NCI-H460 (cell line): Measurements from ENCODE around the gene RPL6. TPM values are rescaled to one million over a fixed set of nuclear protein-coding genes. Genes with fewer than 3 reads are reported as not detected.
"Not testable (repeated sequence)": the region's sequence is repeated elsewhere in the genome, so short reads cannot be mapped to it uniquely, and the experiment has no call there.

ENCODE experiments used
- DNase-seq: peaks from one replicate; pipeline ENCODE4 v3.0.0-alpha.2; 2016; ENCODE audit warnings: low read depth; ENCODE audit errors: extremely low read depth
- total RNA-seq: library from RNA; depleted of rRNA; stranded (reverse); fragments of >200 nt; shearing (Covaris generic); gene quantifications from 2 replicates; pipeline ENCODE4 v1.2.3, GENCODE V29; 2014

The RPL6 gene
- total RNA-seq, 1 experiment from 2014 or later: 2,965 TPM

DNA sequence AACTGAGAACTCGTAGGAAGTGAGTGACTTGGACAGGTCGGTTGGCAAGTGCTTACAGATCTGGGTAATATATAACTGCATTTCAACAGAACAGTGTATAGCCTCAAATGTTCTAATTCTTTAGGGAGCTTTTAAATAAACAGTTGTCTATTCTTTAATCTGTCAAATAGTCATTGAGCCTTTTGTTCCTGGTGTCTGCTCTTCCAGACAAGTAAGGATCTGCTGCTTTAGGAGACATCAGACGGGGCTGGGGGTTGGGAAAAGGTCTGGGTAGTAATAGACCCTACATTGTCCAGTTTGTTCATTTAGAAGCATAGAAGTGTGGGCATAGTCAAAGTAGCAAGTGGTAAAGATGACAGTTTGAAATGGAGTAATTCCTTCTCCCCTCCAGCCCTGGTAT lies 11.3 kb upstream of the RPL6 start:
- no peak for DNase-seq

DNA sequence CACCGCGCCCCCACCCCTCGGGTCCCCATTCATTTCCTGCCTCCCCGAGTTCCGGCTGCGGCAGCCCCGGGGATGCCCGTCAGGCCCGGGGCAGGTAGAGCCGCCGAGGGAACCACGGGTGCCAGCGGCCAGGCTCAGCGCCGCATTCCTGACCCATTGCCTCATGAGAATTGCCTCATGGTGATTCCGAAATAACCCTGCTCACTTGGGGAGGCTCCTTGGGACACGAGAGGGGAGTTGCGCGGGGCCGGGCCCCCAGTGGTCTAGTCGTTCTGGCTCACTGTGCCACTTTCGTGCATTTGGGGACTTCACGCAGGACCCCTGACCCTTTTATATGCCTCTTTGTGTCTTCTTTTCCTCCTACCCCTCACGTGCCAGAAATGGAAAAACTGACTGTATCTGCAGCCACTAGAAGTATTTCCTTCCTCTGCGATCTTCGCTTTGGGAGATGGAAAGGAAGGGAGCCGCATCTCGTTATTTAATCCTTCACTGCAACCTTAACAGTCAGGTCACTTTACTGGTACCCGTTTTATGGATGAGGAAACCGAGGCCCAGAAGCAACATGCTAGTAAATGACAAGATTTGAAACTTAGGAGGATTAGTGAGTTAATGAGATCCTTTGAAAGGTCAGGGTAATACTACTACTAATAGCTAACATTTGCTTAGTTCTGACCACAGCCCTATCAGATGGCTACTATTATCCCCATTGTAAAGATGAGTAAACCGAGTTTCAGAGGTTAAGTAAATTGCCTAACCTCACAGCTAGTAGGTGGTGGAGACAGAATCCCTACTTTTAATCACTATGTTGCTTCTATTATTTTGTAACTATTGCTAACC lies 10.1 kb upstream of the RPL6 start:
- DNase-seq: peak; percentile 63

DNA sequence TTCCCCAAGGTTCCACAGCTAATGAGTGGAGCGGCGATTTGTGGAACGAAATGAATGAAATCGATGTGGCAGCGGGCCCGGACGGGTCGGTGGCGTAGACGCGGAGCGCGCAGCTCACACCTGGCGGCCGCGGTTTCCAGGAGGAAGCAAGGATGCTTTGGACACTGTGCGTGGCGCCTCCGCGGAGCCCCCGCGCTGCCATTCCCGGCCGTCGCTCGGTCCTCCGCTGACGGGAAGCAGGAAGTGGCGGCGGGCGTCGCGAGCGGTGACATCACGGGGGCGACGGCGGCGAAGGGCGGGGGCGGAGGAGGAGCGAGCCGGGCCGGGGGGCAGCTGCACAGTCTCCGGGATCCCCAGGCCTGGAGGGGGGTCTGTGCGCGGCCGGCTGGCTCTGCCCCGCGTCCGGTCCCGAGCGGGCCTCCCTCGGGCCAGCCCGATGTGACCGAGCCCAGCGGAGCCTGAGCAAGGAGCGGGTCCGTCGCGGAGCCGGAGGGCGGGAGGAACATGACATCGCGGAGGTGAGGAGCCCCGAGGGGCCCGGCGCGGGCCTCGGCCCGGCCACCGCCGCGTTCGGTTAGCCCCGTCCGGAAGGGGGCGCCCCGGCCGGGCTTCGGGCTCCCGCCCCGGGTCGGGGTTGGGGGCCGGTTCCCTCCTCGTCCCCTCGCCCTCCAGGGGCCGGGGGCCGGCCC lies 9.3 kb upstream of the RPL6 start, which contains the start of gene PTPN11:
Gene PTPN11, plus strand, starts transcription at position 340 of the 689 bp plus-strand sequence. Its CDS starts 165 bp downstream, at position 505.
- DNase-seq: peak; percentile 74

DNA sequence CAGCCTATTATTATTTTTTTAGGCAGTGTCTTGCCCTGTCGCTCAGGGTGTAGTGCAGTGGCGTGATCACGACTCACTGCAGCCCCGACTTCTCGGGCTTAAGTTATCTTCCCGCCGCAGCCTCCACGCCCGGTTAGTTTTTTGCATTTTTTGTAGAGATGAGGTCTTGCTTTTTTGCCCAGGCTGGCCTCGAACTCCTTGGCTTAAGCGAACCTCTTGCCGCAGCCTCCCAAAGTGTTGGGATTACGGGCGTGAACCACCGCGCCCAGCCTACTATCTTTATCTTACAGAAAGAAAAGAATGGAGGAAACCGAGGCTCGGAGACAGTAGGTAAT lies 8.8 kb upstream of the RPL6 start:
- no peak for DNase-seq

DNA sequence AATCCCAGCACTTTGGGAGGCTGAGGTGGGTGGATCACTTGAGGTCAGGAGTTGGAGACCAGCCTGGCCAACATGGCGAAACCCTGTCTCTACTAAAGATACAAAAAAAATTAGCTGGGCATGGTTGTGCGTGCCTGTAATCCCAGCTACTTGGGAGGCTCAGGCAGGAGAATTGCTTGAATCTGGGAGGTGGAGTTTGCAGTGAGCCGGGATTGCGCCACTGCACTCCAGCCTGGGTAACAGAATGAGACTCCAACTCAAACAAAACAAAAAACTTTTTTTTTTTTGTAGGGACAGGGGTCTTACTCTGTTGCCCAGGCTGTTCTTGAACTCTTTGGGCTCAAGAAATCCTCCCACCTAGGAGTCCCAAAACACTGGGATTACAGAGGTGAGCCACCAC lies 6.1 kb upstream of the RPL6 start:
- not testable (repeated sequence) for DNase-seq

DNA sequence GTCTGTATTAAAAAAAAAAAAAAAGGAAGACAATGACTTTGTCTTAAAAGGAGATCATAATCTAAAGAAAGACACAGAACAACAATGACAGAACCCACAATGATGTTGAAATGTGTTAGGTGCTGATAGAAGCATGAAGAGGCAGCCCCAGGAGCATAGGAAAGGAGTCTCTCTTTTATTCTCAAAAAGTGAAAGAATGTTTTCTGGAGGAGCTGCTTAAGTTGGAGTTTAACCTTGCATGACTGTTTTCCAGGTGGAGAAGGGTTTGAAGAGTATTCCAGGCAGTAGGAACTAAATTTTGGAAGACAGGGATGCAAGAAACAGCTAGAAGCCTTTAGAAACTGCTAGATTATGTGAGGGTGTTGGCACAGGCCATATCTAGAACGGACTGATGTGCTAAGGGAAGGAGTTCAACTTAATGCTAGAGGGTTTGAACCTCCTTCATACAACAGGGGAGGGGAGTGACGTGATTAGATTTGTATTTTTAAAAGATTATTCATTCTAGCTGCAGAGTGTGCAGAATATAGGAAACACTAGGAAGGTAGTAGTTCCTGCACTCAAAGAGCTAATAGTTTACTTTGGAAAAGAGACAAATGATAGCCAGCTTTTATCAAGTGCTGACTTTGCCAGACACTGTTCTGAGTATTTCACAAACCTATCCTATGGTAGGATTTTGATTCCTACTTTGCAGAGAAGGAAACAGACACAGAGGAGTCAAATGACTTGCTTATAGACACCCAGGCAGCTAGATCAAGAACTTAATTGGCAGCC lies 4.6 kb upstream of the RPL6 start:
- no peak for DNase-seq

DNA sequence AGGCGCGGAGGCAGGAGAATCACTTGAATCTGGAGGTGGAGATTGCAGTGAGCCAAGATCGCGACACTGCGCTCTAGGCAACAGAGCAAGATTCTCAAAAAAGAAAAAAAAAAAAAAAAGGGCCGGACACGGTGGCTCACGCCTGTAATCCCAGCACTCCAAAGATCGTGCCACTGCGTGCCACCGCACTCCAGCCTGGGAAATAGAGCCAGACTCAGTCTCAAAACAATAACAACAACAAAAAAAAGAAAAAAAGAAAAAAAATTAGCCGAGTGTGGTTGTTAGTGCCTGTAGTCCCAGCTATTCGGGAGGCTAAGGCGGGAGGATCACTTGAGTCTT lies 470 bp upstream of the RPL6 start:
- DNase-seq: no peak

DNA sequence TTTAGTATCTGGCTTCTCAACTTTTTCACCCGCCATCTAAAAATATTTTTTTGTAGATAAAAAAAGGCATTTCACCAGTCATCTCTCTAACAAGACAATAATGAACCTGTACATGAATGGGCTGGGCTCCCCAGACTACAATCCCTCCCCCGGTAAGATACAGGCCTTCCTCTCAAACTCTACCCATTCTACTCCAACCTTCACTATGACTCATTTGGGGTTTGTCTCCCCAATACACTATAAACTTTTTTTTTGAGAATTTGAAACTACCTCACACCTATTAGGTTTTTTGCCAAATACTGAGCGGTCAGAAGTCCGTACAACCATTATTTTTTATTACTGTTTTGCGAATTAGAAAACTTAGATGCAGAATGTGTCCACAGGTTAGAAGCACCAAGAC lies 784 bp downstream of the RPL6 start:
- no peak for DNase-seq

DNA sequence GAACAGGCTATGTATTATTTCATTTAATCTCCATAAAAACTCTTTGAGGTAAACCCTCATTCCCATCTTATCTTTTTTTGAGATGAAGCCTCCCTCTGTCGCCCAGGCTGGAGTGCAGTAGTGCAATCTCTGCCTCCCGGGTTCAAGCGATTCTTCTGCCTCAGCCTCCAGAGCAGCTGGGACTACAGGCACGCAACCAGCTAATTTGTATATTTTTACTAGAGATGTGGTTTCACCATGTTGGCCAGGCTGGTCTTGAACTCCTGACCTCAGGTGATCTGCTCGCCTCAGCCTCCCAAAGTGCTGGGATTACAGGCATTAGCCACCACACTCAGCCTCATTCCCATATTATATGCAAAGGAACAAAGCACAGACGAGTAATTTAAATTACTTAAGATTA lies 1.7 kb downstream of the RPL6 start:
- DNase-seq: not testable (repeated sequence)

DNA sequence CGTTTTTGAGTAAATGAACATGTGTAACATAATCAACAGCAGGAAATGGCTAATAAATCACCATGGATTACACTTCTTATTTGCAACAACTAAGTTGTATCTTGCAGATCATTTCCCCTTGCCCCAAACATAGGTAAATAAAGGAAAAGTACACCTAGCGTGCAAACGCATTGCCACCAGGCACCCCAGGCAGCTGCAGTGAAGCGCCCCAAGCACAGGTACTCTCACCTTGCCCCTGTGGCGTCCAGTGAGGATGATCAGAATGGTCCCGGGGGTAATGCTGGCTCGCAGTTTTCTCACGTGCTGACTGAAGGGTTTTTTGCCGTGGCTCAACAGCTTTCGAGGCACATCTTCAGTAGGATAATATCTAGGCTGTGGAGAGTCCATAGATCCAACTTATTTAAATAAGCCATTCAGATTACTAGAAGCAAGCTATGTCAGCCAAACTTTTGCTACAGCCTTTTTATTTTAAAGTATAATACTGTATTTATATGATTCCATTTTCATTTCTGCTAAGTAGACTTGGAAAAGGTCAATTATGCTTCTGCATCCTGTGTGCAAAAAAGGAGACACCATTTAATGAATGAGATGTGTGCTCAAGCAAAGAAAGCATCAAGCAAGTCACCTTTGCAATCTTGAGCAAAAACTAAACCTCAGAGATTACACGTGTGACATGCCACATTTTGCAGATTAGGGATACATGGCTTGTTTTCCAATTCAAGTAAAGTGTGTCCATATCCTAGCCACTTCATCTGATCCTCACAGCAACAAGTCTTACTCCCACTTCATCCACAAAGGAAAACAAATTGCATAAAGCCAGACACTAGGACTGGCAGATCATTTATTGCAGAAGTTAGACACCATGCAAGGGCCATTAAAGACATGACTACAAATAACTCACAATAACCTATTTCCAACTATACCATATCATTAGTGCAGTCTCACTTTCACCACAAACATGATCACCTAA lies 2.6 kb downstream of the RPL6 start:
- DNase-seq: no peak

DNA sequence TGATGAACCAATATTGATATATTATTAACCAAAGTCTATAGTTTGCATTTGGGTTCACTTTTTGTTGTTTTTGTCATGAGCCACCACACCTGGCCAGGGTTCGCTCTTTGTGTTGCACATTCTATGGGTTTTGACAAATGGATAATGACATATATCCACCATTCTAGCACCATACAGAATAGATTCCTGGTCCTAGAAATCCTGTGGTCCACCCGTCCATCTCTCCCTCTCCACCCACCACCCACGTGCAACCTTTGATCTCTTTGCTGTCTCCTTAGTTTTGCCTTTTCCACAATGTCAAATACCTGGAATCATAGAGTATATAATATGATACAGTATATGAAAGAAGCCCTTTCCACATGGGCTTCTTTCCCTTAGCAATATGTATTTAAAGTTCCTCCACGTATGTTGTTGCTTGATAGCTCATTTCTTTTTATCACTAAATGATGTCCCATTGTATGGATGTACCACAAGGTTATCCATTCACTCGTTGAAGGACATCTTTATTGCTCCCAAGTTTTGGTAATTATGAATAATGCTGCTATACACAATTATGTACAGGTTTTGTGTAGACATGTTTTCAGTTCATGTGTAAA lies 7.4 kb downstream of the RPL6 start:
- DNase-seq: no peak

DNA sequence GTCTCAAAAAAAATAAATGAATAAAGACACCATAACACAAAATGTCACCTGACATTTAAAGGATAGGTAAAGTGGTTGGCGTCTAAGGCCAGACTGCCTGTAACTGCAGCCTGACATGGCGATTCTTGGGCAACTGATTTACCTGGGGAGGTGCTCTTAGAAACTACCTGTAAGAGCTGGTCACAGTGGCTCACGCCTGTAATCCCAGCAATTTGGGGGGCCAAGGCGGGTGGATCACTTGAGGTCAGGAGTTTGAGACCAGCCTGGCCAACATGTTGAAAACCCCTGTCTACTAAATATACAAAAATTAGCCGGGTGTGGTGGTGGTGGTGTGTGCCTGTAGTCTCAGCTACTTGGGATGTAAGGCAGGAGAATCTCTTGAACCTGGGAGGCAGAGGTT lies 8.4 kb downstream of the RPL6 start:
- DNase-seq: no peak

DNA sequence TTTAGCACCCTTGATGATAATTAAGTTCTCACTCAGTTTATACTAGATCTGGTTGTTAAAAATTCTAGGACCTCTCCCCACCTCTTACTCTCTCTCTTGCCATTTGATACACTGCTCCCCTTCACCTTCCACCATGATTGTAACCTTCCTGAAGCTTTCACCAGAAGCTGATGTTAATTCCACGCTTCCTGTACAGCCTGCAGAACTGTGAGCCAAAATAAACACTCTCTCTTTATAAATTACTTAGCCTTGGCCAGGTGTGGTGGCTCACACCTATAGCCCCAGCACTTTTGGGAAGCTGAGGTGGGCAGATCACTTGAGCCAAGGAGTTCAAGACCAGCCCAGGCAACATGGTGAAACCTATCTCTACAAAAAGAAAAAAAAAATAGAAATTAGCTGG lies 16.1 kb downstream of the RPL6 start:
- DNase-seq: no peak

DNA sequence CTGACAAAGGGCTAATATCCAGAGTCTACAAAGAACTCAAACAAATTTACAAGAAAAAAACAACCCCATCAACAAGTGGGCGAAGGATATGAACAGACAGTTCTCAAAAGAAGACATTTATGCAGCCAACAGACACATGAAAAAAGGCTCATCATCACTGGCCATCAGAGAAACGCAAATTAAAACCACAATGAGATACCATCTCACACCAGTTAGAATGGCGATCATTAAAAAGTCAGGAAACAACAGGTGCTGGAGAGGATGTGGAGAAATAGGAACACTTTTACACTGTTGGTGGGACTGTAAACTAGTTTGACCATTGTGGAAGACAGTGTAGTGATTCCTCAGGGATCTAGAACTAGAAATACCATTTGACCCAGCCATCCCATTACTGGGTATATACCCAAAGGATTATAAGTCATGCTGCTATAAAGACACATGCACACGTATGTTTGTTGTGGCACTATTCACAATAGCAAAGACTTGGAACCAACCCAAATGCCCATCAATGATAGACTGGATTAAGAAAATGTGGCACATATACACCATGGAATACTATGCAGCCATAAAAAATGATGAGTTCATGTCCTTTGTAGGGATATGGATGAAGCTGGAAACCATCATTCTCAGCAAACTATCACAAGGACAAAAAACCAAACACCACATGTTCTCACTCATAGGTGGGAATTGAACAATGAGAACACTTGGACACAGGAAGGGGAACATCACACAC lies 19.3 kb downstream of the RPL6 start:
- not testable (repeated sequence) for DNase-seq

DNA sequence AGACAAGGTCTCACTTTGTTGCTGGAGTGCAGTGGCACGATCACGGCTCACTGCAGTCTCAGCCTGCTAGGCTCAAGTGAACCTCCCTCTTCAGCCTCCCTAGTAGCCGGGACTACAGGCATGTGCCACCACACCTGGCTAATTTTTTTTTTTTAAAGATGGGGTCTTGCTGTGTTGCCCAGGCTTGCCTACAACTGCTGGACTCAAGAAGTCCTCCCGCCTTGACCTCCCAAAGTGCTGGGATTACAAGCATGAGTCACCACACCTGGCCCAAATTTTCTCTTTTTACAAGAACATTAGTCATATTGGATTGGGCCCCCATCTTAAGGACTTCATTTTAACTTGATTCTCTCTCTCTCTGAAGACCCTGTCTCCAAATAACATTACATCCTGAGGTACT lies 20.2 kb downstream of the RPL6 start:
- no peak for DNase-seq

DNA sequence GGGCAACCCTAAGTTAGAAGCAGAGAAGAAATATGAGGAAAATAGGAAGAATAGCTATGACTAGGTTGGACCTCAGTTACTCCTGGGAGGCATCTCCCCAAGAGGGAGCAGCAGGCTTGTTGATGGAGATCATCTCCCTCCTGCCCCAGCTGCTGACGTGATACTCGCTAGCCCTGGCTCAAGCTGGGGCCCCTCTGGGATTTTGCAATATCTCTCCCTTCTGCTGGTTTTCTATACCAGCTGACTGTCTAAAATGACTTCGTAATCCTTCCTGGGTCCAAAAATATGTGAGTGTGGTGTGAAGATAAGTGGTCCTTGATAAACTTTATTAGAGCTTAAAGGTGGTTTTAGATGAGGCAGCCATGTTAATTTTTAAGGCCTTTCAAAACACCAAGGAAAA lies 22.7 kb downstream of the RPL6 start:
- no peak for DNase-seq

DNA sequence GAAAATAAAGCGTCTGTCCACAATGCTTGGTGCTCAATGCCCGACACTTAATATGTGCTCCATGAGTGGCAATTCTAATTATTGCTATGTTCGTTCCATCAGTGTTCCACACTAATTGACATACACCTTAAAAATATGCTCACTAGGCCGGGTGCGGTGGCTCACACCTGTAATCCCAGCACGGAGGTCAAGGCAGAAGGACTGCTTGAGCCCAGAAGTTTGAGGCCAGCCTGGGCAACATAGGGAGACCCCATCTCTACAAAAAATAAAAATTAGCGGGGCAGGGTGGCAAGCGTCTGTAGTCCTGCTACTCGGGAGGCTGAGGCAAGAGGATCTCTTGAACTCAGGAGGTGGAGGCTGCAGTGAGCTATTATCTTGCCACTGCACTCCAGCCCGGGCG lies 26.5 kb downstream of the RPL6 start:
- no peak for DNase-seq

DNA sequence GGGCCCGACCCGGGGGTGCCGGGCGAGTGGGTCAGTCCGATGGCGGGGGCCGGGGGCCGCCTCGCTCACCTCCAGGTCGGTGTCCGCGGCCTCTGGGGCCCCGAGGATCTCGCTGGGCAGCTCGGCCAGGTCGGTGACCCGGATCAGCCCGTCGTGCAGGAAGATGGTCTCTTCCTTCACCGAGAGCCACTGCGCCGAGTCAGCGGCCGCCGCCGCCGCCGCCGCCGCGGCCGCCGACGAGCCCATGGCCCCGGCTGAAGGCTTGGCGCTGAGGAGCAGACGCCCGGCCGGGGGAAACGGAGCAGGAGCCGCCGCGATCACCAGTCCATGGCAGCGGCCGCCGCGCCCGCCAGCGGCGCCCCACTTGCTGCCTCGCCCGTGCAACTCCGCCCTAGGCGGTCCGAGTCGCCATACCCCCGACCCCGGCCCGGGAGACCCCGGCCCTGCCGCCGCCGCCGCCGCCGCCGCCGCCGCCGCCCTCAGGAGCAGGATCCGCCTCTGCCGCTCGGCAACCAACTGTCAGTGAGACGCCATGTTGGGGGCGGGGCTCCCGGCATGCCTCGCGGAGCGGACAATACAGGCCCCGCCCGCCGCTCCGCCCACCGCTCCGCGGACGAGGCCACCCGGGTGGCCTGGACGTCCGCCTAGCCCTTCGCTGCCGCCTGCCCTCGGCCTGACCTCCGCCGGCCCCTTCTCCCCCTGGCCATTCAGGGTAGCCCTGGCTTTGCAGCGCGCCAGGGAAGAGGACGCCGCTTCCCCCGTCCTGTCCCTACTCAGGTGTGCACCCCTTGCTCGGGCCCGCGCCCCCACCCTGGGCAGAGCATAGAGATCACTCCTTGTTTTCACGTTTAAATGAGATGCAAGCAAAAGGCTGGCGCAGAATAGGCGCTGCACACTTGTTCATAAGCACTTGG lies 27.3 kb downstream of the RPL6 start, which contains the start of gene HECTD4:
Gene HECTD4, minus strand, starts transcription at position 549 of the 914 bp plus-strand sequence. Its CDS starts 303 bp downstream, at position 246.
- peak; percentile 87 for DNase-seq
